DMS114 treated with DMSO at 0.1 percent for 48 hours (cell line): Measurements from ENCODE around the gene TRRAP.
A peak's percentile ranks its signal among the peaks of the same experiment; 100 is the strongest.
"Not testable (repeated sequence)": the region's sequence is repeated elsewhere in the genome, so short reads cannot be mapped to it uniquely, and the experiment has no call there.

ENCODE experiments used
- DNase-seq: peaks from one replicate; lab custom pipeline; 2025; ENCODE audit not compliant: unreplicated experiment; lab: John Stamatoyannopoulos, UW

TRRAP gene

DNA sequence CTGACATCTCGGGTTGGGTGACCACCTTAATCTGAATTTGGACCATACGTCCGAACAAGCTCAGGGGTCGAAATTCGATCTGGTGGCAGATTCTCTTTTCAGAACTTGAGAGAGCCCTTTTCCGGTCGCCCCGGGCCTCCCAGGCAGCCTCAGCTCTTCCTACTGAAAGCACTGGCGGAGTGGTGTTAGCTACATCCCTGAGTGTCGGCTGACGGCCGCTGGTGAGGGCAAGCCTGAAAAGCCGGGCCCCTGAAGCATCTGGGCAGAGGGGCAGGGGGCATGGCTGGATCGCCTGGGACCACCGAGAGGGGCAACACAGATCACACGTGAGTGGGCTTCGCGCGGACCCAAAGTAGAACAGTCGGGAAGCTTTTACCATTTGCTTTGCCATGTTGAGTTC, 149.5 kb downstream of the TRRAP start:
- no peak for DNase-seq

DNA sequence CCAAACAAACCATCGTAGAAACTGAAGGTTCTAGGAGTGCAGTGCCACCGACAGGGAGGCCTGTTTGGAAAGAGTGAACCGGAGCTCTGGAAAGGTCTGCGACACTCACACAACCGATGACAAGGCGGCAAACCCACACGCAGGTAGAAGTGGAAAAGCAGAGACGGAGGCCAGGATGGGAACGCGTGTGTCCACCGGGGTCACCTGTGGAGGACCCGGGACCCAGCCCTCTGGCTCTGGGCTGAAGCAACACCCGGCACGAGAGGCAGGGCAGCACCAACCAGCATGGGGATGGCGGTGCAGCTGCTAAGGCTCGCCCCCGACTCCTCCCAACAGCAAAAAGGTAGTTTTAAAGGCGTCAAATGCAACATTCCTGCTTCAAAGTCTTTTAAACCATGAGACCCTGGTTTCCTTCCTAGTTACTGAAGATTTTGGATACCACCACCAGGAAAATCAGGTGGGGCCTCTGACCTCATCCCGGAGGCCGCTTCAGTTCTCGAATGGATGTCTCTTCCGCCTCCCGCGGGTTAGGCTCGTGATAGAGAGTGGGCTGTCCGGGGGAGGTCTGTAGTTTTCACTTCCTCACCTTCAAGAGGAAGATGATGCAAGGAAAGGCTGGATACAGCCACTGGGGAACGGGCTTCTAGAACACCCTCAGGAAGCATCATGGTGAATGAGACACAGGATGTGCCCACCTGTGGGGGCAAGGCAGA, 150.1 kb downstream of the TRRAP start:
- DNase-seq: no peak

DNA sequence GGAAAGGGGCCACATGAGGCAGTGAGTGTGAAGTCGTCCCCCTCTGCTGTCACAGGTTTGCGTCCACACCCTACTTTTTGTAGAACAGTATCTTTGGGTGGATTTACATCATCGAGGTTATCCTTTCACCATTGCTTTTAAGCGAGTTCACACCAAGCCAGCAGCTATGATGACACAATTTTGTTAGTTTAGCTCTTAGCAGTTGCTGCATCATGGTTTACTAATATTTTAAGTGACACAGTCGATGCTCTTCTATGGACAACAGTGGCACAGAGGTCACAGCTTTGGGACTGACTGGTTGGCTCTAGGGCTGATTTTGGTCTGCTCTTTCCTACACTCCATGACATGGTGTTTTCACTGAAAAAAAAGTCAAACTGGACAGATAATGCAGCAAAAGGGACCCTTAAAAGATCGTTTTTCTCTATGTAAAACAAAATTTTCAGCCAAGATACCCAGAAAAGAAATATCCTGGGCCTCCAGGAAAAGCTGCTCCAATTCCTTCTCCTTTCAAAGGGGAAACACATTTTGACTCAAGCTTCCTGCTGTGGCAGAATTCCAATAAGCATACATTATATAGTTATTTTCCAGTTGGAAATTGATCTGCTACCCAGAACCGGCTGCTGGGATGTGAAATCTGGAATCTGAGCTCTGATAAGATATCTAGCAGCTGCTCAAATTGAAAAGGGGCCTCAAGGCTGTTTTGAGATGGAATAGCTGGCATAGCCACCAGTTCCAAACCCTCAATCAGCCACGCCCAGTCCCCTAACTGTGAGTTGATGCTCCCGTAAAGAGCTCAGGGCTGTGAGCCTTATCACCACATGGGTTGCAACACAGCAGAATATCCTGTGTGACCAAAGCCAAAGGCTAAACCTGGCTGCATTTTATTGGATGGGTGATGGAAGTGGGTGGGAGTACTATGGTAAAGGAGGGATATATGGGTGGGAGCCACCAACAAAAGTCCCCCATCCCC, 151.4 kb downstream of the TRRAP start:
- DNase-seq: no peak

DNA sequence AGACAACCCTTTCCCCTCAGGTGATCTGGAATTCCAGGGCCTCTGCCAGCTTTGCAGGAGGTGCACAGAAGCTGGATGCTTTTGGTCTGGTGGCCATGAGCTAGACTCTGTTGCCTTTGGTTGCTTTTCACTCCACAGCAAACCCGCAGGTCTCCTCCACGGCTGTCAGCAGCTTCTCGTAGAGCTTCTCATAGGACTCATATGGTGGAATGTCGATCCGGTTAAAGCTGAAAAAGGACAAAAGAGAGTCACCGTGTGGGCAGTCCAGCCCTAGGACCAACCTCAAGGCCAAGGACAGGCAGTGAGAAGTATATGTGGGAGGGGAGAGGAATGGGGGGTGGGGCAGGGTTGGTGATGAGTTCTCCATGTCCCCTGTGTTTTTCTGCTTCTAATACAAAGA, 152.1 kb downstream of the TRRAP start:
- no peak for DNase-seq

DNA sequence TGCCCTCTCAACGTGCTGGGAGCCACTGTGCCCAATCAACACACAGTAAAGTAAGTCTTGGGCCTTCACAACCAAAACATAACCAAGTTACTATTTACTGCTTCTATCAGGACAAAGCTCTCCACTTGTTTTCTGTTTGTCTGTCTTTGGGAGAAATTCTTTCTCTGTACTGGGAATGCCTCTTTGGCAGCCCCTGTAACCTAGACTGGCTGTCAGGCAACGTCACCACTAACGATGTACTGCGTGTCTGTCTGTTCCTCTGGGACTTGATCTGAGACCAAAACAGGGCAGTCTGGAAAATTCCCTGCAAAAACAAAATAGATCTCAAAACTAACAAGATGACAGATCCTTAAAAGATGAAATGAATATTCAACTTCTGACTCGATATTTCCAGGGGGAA, 152.6 kb downstream of the TRRAP start:
- DNase-seq: no peak

DNA sequence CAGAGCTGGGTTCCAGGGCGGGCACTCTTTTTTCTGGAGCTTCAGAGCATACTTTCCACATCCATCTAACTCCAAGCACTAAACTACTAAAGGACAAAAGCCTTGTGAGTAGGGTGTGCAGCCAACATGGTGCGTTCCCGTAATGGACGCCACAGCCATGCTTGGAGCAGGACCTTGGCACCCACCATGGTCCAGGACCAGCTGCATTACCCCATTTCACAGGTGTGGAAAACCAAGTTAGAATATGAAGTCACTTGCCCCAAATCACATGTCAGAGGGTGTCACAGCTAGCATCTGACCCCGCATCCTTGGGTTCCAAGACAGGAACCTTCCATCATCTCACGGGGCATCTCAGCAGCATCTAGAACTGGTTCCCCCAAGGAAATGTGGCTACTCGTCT, 153.2 kb downstream of the TRRAP start:
- DNase-seq: no peak

DNA sequence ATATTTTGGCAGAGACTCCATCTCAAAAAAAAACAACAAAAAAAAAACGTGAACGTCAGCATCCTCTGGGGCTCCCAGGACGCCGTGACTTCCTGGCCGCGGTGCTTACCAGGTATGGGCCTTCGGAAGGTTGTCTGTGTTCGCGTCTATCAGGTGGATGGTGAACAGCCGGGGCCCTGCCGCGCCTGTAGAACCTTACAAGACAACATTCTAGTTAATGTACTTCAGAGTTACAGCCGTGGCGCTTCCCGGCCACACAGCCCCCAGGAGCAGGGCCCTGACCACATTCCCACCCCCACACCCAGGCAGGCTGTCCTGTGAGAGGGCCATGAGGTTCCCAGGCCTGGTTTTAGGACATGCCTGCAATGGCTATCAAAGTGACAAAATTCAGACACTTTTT, 154.6 kb downstream of the TRRAP start:
- DNase-seq: no peak

DNA sequence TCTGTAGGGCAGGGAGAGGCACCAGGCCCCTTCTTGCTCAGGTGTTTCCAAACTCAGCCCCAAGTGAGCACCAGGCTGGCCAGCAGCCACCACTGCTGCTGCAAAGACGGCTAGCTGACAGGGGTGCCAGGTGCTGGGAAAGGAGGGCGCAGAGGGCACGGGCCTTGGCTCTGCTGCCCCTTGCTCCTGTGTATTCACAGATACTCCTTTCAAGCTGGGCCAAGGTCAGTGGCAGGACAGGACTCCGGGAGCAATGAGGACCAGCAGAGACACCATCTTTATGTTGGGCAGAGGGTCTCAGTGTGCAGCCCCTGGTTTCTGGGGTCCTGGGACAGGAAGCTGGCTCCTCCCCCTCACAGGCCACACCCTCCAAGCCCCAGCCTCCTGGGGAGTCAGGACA, 155.4 kb downstream of the TRRAP start:
- no peak for DNase-seq

DNA sequence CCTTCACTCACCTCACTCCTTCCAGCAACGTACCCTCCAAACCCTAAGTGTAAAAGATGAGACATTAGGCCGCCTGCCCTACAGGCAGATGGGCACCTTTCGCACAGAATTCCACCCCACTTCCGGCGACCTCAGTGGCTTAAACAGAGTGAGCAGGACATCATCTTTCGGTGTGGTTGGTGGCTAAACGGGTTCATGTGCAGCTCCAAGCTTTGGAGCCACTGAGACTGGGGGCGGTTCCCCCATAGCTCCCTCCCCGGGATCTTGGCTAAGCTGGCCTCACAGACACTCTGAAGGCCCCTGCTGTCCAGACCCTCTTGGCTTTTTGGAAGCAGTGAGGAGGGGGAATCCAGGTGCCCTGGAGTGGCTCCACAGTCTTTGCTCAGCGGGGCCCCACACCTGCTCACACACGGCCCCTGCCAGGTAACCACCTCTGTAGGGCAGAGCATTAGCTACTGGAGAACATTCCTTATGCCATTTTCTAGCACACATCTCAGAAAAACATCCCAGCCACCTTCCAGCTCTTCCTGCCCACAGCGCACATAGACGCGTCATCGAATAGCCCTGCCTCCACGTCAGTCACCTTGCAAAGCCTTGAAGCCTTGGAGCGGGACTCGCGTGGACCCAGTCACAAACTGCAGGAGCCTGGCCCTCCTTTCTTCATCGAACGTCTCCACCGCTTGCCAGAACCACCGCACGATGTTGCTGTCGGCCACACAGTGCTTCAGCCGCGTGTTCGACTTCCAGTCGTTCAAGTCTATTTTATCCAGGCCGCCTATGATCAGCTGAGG, 156.8 kb downstream of the TRRAP start:
- DNase-seq: no peak

DNA sequence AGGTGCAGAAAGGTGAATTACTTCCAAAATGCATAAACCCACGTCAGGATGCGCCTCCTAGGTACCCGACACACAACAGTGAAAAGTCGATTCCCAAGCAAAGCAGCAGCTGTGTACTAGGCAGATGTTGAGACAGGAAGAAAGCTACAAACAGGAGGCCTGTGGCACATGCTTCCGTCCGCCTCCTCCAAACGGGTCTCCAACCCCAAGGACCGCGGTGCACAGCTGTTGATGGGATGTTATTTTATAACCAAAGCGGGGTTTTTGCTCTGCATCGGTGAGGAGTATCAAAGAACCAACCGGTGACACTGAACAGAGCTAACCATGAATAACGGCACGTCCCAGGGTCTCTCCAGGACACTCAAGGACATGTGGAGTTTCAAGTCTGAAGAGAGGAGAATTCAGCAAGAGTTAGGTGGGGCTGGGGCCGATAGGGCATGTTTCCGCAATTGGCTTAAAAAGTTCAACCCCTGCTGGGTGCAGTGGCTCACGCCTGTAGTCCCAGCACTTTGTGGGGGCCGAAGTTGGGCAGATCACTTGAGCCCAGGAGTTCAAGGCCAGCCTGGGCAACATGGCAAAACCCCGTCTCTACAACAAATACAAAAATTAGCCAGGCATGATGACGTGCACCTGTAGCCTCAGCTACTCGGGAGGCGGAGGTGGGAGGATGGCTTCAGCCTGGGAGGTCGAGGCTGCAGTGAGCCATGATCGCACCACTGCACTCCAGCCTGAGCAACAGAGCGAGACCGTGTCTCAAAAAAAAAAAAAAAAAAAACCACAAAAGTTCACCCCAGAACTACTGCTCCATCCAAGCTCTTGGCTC, 157.6 kb downstream of the TRRAP start:
- DNase-seq: no peak

DNA sequence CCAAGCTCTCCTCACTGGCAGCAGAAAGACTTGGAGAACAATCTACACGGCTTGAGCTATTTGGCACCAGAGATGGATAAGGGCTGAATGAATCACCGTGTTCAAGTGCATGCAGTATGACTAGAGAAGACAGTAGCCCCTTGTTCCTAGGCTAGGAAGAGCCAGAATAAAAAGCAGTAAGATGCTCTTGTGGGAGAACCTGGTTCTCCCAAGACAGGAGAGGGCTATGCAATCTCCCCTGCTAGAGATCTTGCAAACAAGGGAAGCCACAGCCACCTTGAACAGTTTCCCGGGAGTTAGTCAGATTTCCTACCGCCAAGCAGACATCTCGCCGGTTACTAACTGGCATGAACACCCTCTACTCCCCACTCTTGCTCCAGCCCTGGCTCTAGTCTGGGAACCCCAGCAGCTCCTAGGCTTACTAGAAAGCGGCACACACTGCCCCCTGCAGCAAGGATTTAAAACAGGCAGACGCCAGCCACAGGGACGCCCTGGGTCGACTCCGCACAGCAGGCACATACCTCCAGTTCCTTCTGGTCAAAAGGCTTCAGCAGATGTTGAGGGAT, 158.3 kb downstream of the TRRAP start:
- peak; percentile 11 for DNase-seq

DNA sequence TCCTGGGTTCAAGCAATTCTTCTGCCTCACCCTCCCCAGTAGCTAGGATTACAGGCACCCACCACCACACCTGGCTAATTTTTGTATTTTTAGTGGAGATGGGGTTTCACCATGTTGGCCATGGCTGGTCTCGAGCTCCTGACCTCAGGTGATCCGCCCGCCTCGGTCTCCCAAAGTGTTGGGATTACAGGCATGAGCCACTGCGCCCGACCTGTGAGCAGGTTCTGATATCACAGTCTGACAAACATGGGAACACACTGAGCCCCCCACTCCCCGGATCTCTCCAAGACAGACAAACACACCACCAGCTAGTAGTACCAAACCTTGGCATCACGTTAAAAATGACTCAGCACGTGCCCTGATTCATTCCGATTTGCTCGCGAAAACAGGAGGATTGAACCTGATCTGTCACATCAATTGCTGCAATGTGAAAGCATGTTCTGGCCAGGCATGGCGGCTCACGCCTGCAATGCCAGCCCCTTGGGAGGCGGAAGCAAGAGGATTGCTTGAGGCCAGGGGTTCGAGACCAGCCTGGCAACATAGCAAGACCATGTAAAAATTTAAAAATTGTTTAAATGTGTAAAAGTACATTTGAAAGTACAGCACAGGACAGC, 159.1 kb downstream of the TRRAP start:
- no peak for DNase-seq

DNA sequence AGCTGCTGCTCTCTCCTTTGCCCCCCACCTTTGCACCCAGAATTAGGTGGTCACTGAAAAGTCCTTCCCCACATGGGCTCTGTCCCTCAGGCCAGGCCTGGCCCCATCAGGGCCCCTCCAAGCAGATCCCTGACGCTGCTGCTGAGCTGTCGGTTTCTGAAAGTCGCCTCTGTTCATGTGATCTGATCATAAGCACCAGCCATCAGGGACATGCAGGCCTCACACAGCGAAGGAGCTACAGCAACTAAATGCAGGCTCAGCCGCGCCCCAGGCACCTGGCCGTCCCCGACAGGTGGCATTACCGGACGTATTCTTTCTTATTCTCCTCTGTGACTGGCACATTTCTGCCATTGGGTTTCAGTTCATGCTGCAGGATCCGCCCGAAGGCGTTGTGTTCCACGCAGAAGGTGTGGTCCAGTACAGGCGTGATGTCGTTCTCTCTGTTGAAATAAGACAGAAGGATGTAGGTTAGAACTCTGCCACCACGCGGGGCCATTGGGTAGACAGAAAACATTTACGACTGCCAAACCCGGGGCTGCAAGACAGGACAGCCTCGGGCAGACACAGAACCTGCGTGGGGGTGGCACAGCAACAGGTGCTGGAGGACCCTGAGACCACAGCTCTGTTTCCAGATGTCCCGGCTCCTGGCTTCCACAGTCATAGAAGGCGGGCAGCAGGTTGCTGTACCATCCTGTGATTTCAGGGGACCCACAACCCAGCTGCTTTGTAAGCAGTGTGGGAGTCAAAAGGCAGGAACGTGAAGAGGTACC, 159.9 kb downstream of the TRRAP start:
- no peak for DNase-seq

DNA sequence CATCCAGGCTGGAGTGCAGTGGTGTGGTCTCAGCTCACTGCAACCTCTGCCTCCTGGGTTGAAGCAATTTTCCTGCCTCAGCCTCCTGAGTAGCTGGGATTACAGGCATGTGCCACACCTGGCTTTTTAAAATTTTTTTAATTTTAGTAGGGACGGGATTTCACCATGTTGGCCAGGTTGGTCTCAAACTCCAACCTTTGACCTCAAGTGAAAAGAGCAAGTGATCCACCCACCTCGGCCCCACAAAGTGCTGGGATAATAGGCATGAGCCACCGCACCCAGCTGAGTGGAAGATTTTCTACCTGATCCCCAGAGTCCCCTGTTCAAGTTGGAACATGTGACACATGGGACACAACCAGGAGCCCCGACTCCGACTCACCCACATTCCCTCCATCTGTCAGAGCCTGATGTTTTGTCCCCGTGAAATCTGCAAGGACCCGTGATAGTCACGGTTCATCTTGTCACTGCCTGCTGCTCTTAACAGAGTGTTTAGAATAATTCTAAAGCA, 161.1 kb downstream of the TRRAP start:
- DNase-seq: no peak

DNA sequence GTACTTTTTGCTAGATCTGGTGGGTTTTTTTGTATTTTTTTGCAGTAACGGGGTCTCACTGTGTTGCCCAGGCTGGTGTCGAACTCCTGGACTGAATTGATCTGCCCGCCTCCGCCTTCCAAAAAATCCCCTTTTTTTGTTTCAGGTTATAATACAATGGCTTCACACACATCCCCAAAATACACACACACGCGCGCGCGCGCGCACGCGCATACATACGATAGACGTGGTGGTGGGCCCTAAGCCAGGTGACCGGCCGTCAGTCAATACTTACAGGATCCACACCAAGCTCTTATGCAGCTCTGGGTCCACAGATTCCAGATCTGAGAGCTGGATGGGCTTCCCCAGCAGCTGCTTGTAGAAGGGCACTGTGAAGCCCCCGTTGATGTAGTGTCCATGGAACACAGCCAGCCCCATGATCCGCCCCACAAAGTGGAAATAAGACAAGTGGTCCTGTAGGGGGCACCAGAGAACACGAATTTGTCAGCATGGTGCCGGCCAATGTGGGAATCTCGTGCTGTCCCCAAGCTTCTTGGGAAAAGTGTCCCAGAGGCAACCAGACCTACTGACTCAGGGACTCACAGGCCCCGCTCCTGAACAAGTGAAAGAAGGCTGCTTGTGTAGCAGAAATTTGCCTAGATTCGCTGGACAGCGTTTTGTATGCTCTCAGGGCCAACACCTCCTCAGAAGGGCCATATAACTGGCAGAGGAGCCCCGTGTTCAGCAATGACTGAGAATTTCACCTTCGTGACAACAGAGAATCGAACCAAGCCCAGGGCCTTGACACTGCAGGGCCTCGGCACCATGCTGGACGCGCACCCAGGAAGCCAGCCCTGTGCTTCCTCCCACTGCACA, 162.0 kb downstream of the TRRAP start:
- peak; percentile 39 for DNase-seq

DNA sequence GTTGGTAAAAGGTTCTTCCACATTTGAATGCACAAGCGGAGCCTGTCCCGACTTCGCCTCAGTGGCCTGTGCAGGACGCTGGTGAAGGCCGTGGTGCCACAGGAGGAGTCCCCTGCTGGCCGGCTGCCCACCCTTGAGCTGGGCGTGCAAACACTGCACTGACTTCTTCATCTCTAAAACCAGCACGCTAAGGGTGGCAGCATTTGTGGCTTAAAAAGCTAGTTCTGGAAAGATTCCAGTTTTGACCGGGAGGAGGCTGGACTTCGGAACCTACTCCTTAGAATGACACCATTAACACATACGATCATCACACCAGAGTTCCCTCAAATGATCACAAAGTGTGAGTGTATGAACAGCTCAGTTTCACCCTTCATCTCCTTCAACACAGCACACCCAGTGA, 163.2 kb downstream of the TRRAP start:
- no peak for DNase-seq

DNA sequence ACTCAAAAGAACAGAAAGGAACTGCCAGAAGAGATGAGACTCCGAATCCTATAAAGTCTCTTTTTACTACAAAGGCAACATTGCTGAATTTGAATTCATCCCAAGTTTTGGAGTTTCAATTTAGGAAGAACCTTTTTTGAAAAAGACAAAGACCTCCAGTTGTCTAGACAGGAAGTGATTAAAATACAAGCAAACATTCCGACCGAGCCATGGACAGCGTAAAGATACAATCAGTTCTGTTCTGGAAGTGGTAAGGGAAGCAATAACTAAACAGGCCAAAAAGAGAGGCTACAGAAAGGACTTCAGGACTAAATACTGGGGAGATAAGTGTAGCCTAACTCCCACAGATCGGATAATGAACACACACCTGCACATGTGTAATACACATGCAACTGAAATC, 164.6 kb downstream of the TRRAP start:
- no peak for DNase-seq

DNA sequence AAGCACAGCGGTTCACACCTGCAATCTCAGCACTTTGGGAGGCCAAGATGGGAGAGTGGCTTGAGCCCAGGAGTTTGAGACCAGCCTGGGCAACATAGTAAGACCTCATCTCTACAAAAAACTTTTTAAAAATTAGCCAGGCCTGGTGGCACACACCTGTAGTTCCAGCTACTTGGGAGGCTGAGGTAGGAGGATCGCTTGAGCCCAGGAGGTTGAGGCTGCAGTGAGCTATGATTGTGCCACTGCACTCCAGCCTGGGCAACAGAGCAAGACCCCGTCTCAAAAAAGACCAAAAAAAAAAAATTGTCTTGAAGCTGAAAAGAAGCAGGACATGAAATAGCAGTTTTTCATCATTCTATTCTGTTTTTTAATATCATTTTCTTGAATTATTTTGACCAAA, 166.5 kb downstream of the TRRAP start:
- DNase-seq: not testable (repeated sequence)
